H1 (cell line): ENCODE measurements around the gene PCDHGB6. TPM values are rescaled to one million over a fixed set of nuclear protein-coding genes. Genes with fewer than 3 reads are reported as not detected.
A peak's percentile ranks its signal among the peaks of the same experiment; 100 is the strongest.

Experiments
- CTCF ChIA-PET: fragments of 300-600 bp; sonication (Branson Sonifier 250); formaldehyde crosslinking; loops from one replicate; lab custom pipeline; 2021; ENCODE audit not compliant: partially characterized antibody; lab: Charles Lee
- POLR2A ChIA-PET: fragments of 300-600 bp; sonication (Branson Sonifier 250); formaldehyde crosslinking; loops from one replicate; lab custom pipeline; 2021; ENCODE audit warnings: inconsistent platforms; ENCODE audit not compliant: partially characterized antibody; lab: Charles Lee
- DNase-seq, 2 experiments: peaks; one replicate each; pipeline versions ENCODE4 v3.0.0 to v3.0.0-alpha.2; 2010 to 2022; ENCODE audit warnings: low spot score in 2 of 2, low read depth in 1 of 2, mixed read lengths in 1 of 2
- FAIRE-seq: peaks from 2 replicates; lab custom pipeline; 2011; peaks lifted over from hg19 to GRCh38; lab: Jason Lieb, UNC
- H2AFZ ChIP-seq: 2 replicates; pipeline ENCODE4 v1.8.1; 2012; ENCODE audit warnings: low read length, inconsistent platforms
- H2AK5ac ChIP-seq: 2 replicates; pipeline ENCODE4 v1.6.1; 2013; ENCODE audit warnings: low read depth, low read length
- H2BK120ac ChIP-seq: replicated peaks from 2 replicates; pipeline ENCODE3; 2013; ENCODE audit warnings: low read depth, low read length, inconsistent platforms
- H2BK12ac ChIP-seq: 2 replicates; pipeline ENCODE4 v1.6.1; 2013; ENCODE audit warnings: low read depth, low read length
- H2BK15ac ChIP-seq: 2 replicates; pipeline ENCODE4 v1.6.1; 2013; ENCODE audit warnings: low read length
- H2BK20ac ChIP-seq: 2 replicates; pipeline ENCODE4 v1.6.1; 2013; ENCODE audit warnings: low read length
- H2BK5ac ChIP-seq: 2 replicates; pipeline ENCODE4 v1.6.1; 2013; ENCODE audit warnings: low read depth, low read length
- H3K14ac ChIP-seq: 2 replicates; pipeline ENCODE4 v1.6.1; 2013; ENCODE audit warnings: inconsistent platforms; ENCODE audit not compliant: insufficient read length
- H3K18ac ChIP-seq: 2 replicates; pipeline ENCODE4 v1.6.1; 2013; ENCODE audit warnings: low read length; ENCODE audit errors: extremely low read depth
- H3K23ac ChIP-seq: 2 replicates; pipeline ENCODE4 v1.6.1; 2013; ENCODE audit warnings: inconsistent platforms; ENCODE audit not compliant: insufficient read length
- H3K23me2 ChIP-seq: 2 replicates; pipeline ENCODE4 v1.6.1; 2013; ENCODE audit warnings: low read depth, low read length
- H3K27ac ChIP-seq: 2 replicates; pipeline ENCODE4 v1.6.1; 2011; ENCODE audit warnings: low read depth, low read length, inconsistent platforms
- H3K27me3 ChIP-seq, 4 experiments: replicated peaks in 1 of 4; 1 replicate in 1 of 4; 2 replicates in 3 of 4; pipeline versions ENCODE4 v1.6.1 to v1.8.1; 2011 to 2013; ENCODE audit warnings: low read length in 3 of 4, mild to moderate bottlenecking in 3 of 4, inconsistent platforms in 2 of 4, mixed read lengths in 2 of 4, moderate library complexity in 1 of 4; ENCODE audit not compliant: control insufficient read depth in 3 of 4, insufficient read depth in 3 of 4; ENCODE audit errors: extremely low read depth in 1 of 4
- H3K36me3 ChIP-seq, 4 experiments: 2 replicates each; pipeline versions ENCODE4 v1.6.1 to v1.8.1; 2011 to 2013; ENCODE audit warnings: mild to moderate bottlenecking in 4 of 4, low read length in 3 of 4, moderate library complexity in 2 of 4, control low read depth in 1 of 4, inconsistent platforms in 1 of 4; ENCODE audit not compliant: insufficient read depth in 4 of 4, control insufficient read depth in 2 of 4
- H3K4ac ChIP-seq: replicated peaks from 2 replicates; pipeline ENCODE3; 2013; ENCODE audit warnings: low read length, low read depth, mixed read lengths, inconsistent platforms; ENCODE audit not compliant: insufficient read length
- H3K4me1 ChIP-seq, 4 experiments: replicated peaks in 1 of 4; 1 replicate in 1 of 4; 2 replicates in 3 of 4; pipeline versions ENCODE4 v1.6.1 to v1.8.1; 2011 to 2013; ENCODE audit warnings: low read length in 3 of 4, inconsistent platforms in 2 of 4, mixed read lengths in 1 of 4; ENCODE audit not compliant: insufficient read depth in 4 of 4, control insufficient read depth in 3 of 4
- H3K4me2 ChIP-seq, 2 experiments: 2 replicates each; pipeline versions ENCODE4 v1.6.1 to v1.8.1; 2011 to 2013; ENCODE audit warnings: low read depth in 2 of 2, low read length in 2 of 2, control low read depth in 1 of 2, inconsistent platforms in 1 of 2, mild to moderate bottlenecking in 1 of 2; ENCODE audit not compliant: insufficient read depth in 1 of 2
- H3K4me3 ChIP-seq, 4 experiments: fragments of 200-600, 300-600 bp in 1 of 4; sonication (generic), shearing (Covaris generic), sonication (Bioruptor Twin) in 1 of 4; 2 replicates each; pipeline versions ENCODE4 v1.5.1 to v1.8.1; 2011 to 2016; ENCODE audit warnings: low read length in 4 of 4, low read depth in 3 of 4, control low read depth in 2 of 4, inconsistent platforms in 2 of 4, mild to moderate bottlenecking in 2 of 4, mixed read lengths in 1 of 4, moderate library complexity in 1 of 4; ENCODE audit not compliant: insufficient read depth in 2 of 4; ENCODE audit errors: extremely low read depth in 1 of 4
- H3K56ac ChIP-seq: replicated peaks from 2 replicates; pipeline ENCODE3; 2013; ENCODE audit warnings: low read depth, mild to moderate bottlenecking, mixed read lengths, low read length, inconsistent platforms; ENCODE audit not compliant: insufficient read length
- H3K79me1 ChIP-seq: 2 replicates; pipeline ENCODE4 v1.6.1; 2013; ENCODE audit warnings: low read depth, low read length, control low read depth
- H3K79me2 ChIP-seq, 2 experiments: 2 replicates each; pipeline versions ENCODE4 v1.6.1 to v1.8.1; 2012 to 2013; ENCODE audit warnings: low read length in 2 of 2, mild to moderate bottlenecking in 2 of 2, inconsistent platforms in 1 of 2; ENCODE audit not compliant: insufficient read depth in 2 of 2, control insufficient read depth in 1 of 2
- H3K9ac ChIP-seq, 4 experiments: replicated peaks in 1 of 4; 1 replicate in 1 of 4; 2 replicates in 3 of 4; pipeline versions ENCODE4 v1.6.1 to v1.8.1; 2011 to 2013; ENCODE audit warnings: low read depth in 3 of 4, low read length in 3 of 4, control low read depth in 2 of 4, mild to moderate bottlenecking in 2 of 4, moderate library complexity in 2 of 4, inconsistent platforms in 1 of 4; ENCODE audit errors: extremely low read depth in 1 of 4
- H3K9me3 ChIP-seq, 2 experiments: 2 replicates each; pipeline versions ENCODE4 v1.6.1 to v1.8.1; 2012 to 2013; ENCODE audit warnings: mild to moderate bottlenecking in 2 of 2, moderate library complexity in 2 of 2, control low read depth in 1 of 2, inconsistent platforms in 1 of 2, low read depth in 1 of 2, low read length in 1 of 2, mixed read lengths in 1 of 2; ENCODE audit not compliant: insufficient read depth in 2 of 2
- H4K20me1 ChIP-seq, 2 experiments: replicated peaks in 1 of 2; 2 replicates each; pipeline versions ENCODE3 to v1.8.1; 2011 to 2013; ENCODE audit warnings: inconsistent platforms in 2 of 2, low read length in 2 of 2, mild to moderate bottlenecking in 1 of 2; ENCODE audit not compliant: insufficient read depth in 2 of 2, control insufficient read depth in 1 of 2
- H4K5ac ChIP-seq: 2 replicates; pipeline ENCODE4 v1.6.1; 2013; ENCODE audit warnings: low read length, low read depth, mixed read lengths, inconsistent platforms; ENCODE audit not compliant: insufficient read length
- H4K8ac ChIP-seq: 2 replicates; pipeline ENCODE4 v1.8.0; 2013; ENCODE audit warnings: mild to moderate bottlenecking, moderate library complexity, low read length, inconsistent platforms; ENCODE audit not compliant: insufficient read depth; ENCODE audit errors: extremely low read depth
- H4K91ac ChIP-seq: replicated peaks from 2 replicates; pipeline ENCODE3; 2013; ENCODE audit warnings: low read length, mixed read lengths, inconsistent platforms; ENCODE audit not compliant: insufficient read length
- BCL11A ChIP-seq, 2 experiments: IDR thresholded peaks; one replicate each; pipeline ENCODE4 v1.6.1; 2011; ENCODE audit warnings: low read depth in 2 of 2, low read length in 2 of 2, mild to moderate bottlenecking in 2 of 2
- KDM5A ChIP-seq: fragments of 200-600 bp; IDR thresholded peaks from 2 replicates; pipeline ENCODE4 v1.7.1; 2012; ENCODE audit warnings: mild to moderate bottlenecking, low read length, inconsistent platforms, mixed read lengths
- MAX ChIP-seq: IDR thresholded peaks from 2 replicates; pipeline ENCODE4 v1.6.1; 2012; ENCODE audit warnings: inconsistent platforms
- POLR2AphosphoS5 ChIP-seq: IDR thresholded peaks from 2 replicates; pipeline ENCODE4 v1.6.1; 2011; ENCODE audit warnings: low read depth, low read length
- SIX5 ChIP-seq: IDR thresholded peaks from 2 replicates; pipeline ENCODE4 v1.6.1; 2011; ENCODE audit warnings: mild to moderate bottlenecking, low read depth, low read length
- SP1 ChIP-seq: IDR thresholded peaks from 2 replicates; pipeline ENCODE4 v1.6.1; 2011; ENCODE audit warnings: low read depth, low read length
- TEAD4 ChIP-seq: IDR thresholded peaks from 2 replicates; pipeline ENCODE4 v1.6.1; 2012; ENCODE audit warnings: low read depth, low read length, inconsistent platforms, mixed read lengths
- WGBS, 2 experiments: shearing (Covaris generic) in 1 of 2; methylation state at CpG; one replicate each; pipeline versions ENCODE4 v1.1.6 to v1.1.7; 2013 to 2015; ENCODE audit warnings: low lambda C conversion rate in 2 of 2, mixed read lengths in 2 of 2, inconsistent platforms in 1 of 2, low coverage in 1 of 2, missing lambda C conversion rate in 1 of 2; ENCODE audit not compliant: insufficient replicate concordance in 2 of 2, insufficient coverage in 1 of 2, insufficient read length in 1 of 2; ENCODE audit errors: extremely low coverage in 1 of 2, missing lambda C conversion rate in 1 of 2; 5-methylcytosine and 5-hydroxymethylcytosine counted together
- polyA plus RNA-seq, 7 experiments: library from polyadenylated mRNA; depleted of rRNA in 3 of 7; stranded (reverse) in 5 of 7; unstranded in 2 of 7; fragments of >200 nt in 5 of 7; fragments of 200-250 nt in 2 of 7; gene quantifications; 1 replicate in 5 of 7; 2 replicates in 1 of 7; 4 replicates in 1 of 7; pipeline versions ENCODE4 v1.2.1 to v1.2.3, GENCODE V29; 2011 to 2013; ENCODE audit warnings: missing spikeins in 2 of 7, mixed read lengths in 2 of 7
- total RNA-seq: library from RNA; stranded (reverse); fragmentation: NEBNext Ultra II Directional; extraction: Animal tissue kit (Norgen Biotek cat#: 25700); gene quantifications from 2 replicates; pipeline ENCODE4 v1.2.1, GENCODE V29; 2021

The PCDHGB6 gene
- total and polyA plus RNA-seq, 2 of the 8 experiments (the other 6 are each of a cell fraction or from before 2014, with no cell fraction given) = 3.4 to 4.1 TPM

- Histone ChIP-seq H3K23me2 (no peaks in the 10 kb centered on the region), H2BK12ac (no peak overlapping the region), H3K56ac (no peak overlapping the region), H3K36me3 (peaks cover 0 to 3% (median 0%) of the 10 kb centered on the region in 4 experiments; a peak in 1 of 8 replicates), H2BK20ac (no peak overlapping the region), H3K79me1 (no peaks in the 10 kb centered on the region), H3K9me3 (peaks cover 5 to 8% of the 10 kb centered on the region in 2 experiments; a peak in 2 of 4 replicates), H2BK15ac (peak overlapping the region; percentile 81; the same call in 1 of the 2 replicates), H3K4me2 (peak overlapping the region; percentile 65 to 80), H2BK5ac (no peak overlapping the region), H3K23ac (no peak overlapping the region), H4K20me1 (peaks cover 0 to 1% of the 10 kb centered on the region in 2 experiments), H3K4ac (no peak overlapping the region), H3K79me2 (no peaks in the 10 kb centered on the region), H2AK5ac (peak overlapping the region; percentile 75; the same call in 1 of the 2 replicates), H3K27ac (no peak overlapping the region)
- POLR2A ChIA-PET = interaction anchor here (0.7 to 2.7 kb wide), 12 partner anchors 58 to 169 kb away, joined by 3 to 9 read pairs (median 4); partner anchors contain the start of gene PCDHB15
- WGBS, 2 experiments = 42% methylated on average over 25 of the region's 25 CpGs; no CpG with 5 or more reads in 1 of the 2 experiments
- peak in 1 of 2 experiments; percentile 39 for DNase-seq
- TF ChIP-seq BCL11A (IDR thresholded peaks at IDR 0.05; ENCODE audit: low read depth in 2 of 2, low read length in 2 of 2) (no peak), SP1 (no peak), TEAD4 (no peak), POLR2AphosphoS5 (no peak), KDM5A (no peak), MAX (peak; percentile 52), SIX5 (no peak)
- TF ChIP-seq, all 59 proteins: peak for 1
- peaks cover 0 to 13% (median 7%) of the 10 kb centered on the region in 4 experiments; a peak in 6 of 7 replicates for H3K27me3 ChIP-seq
- H3K18ac ChIP-seq = no peak overlapping the region
- H2BK120ac ChIP-seq = no peak overlapping the region
- H3K4me1 ChIP-seq = no peaks in the 10 kb centered on the region
- H4K8ac ChIP-seq = peak overlapping the region; percentile 38; the same call in 1 of the 2 replicates
- peak overlapping the region; percentile 66 to 82 (median 78) for H3K4me3 ChIP-seq
- no peak overlapping the region for H3K14ac ChIP-seq
- peak overlapping the region in 3 of 4 experiments; percentile 32 to 42 (median 38); a peak in 3 of 7 replicates for H3K9ac ChIP-seq
- CTCF ChIA-PET = interaction anchor here (0.6 to 23.3 kb wide), 55 partner anchors 8 to 1614 kb away, joined by 3 to 1236 read pairs (median 9); partner anchors contain the start of genes PCDHB11, PCDHB12, PCDHB13 and PCDHB14
- no peak overlapping the region for H4K5ac ChIP-seq
- FAIRE-seq = no peak
- H2AFZ ChIP-seq = 0 out of 2 replicates have a peak overlapping the region, but pooled peaks have one; percentile 21
- H4K91ac ChIP-seq = no peak overlapping the region
These were observed 5.8 kb downstream of the PCDHGB6 start for GRCh38 chr5:141413540-141414069.
